GM23248 (cell line): Measurements from ENCODE around the gene GALE.

Source experiments
- EZH2 ChIP-seq: fragments of 200-600 bp; sonication (generic); IDR thresholded peaks from 2 replicates; pipeline ENCODE4 v1.6.1; 2018; ENCODE audit warnings: antibody characterized with exemption, mild to moderate bottlenecking; ENCODE audit not compliant: insufficient read depth, poor library complexity, severe bottlenecking
- EZH2phosphoT487 ChIP-seq: fragments of 200-600 bp; sonication (generic); IDR thresholded peaks from 2 replicates; pipeline ENCODE4 v1.6.1; 2018; ENCODE audit warnings: antibody characterized with exemption, moderate library complexity, mild to moderate bottlenecking, low read depth; ENCODE audit not compliant: insufficient read depth

GRCh38 chr1:23825076-23825761, 24.7 kb upstream of the GALE start, which contains the start of gene HMGCL:
- TF ChIP-seq EZH2phosphoT487, result no peak
- no peak for TF ChIP-seq EZH2
